ENCODE measurements around the gene ZNF506.
"Not testable (repeated sequence)": the region's sequence is repeated elsewhere in the genome, so short reads cannot be mapped to it uniquely, and the experiment has no call there.

GRCh38 chr19:19870086-19870485 lies 48.5 kb upstream of the ZNF506 start:
- TF ChIP-seq EZH2 (IDR thresholded peaks at IDR 0.05; ENCODE audit: insufficient read depth, low read length): not testable (repeated sequence)
- TF ChIP-seq, protein P1, sequence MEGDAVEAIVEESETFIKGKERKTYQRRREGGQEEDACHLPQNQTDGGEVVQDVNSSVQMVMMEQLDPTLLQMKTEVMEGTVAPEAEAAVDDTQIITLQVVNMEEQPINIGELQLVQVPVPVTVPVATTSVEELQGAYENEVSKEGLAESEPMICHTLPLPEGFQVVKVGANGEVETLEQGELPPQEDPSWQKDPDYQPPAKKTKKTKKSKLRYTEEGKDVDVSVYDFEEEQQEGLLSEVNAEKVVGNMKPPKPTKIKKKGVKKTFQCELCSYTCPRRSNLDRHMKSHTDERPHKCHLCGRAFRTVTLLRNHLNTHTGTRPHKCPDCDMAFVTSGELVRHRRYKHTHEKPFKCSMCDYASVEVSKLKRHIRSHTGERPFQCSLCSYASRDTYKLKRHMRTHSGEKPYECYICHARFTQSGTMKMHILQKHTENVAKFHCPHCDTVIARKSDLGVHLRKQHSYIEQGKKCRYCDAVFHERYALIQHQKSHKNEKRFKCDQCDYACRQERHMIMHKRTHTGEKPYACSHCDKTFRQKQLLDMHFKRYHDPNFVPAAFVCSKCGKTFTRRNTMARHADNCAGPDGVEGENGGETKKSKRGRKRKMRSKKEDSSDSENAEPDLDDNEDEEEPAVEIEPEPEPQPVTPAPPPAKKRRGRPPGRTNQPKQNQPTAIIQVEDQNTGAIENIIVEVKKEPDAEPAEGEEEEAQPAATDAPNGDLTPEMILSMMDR (IDR thresholded peaks at IDR 0.05; ENCODE audit: insufficient read depth, low read depth, low read length): not testable (repeated sequence)

Data from astrocyte (in vitro differentiated cells and primary cell).